Measurements from ENCODE around the gene NDUFA6.

DNA sequence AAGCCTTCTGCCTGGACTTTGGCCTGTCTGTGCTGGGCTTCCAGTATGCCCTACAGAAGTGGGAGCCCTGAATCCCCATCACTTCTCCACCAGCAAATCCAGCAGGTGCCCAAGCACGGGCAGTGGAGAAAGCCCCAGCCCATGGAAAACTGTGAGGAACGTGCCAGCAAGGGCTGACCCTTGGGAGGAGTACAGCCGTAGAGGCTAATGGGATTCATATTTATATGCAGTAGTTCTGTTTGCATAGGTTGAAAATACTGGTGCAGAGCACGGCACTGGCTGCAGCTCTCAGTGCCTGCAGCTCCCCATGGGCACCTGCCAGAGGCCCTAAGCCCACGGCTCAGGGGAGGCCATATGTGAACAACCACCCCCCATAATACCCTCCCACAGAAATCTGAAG, 30.1 kb downstream of the NDUFA6 start:
- TF ChIP-seq, protein P1, sequence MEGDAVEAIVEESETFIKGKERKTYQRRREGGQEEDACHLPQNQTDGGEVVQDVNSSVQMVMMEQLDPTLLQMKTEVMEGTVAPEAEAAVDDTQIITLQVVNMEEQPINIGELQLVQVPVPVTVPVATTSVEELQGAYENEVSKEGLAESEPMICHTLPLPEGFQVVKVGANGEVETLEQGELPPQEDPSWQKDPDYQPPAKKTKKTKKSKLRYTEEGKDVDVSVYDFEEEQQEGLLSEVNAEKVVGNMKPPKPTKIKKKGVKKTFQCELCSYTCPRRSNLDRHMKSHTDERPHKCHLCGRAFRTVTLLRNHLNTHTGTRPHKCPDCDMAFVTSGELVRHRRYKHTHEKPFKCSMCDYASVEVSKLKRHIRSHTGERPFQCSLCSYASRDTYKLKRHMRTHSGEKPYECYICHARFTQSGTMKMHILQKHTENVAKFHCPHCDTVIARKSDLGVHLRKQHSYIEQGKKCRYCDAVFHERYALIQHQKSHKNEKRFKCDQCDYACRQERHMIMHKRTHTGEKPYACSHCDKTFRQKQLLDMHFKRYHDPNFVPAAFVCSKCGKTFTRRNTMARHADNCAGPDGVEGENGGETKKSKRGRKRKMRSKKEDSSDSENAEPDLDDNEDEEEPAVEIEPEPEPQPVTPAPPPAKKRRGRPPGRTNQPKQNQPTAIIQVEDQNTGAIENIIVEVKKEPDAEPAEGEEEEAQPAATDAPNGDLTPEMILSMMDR (IDR thresholded peaks at IDR 0.05) = no peak
- TF ChIP-seq POLR2AphosphoS5 (IDR thresholded peaks at IDR 0.05) = no peak
- no peak for TF ChIP-seq POLR2A (IDR thresholded peaks at IDR 0.05)

Data from suprapubic skin (tissue), 4 donors.